GM03348 (cell line): ENCODE measurements around the gene ZRANB2.
A peak's percentile ranks its signal among the peaks of the same experiment; 100 is the strongest.

ENCODE experiments used
- DNase-seq: peaks from one replicate; pipeline ENCODE4 v3.0.0; 2012; ENCODE audit warnings: low spot score

ZRANB2 gene

DNA sequence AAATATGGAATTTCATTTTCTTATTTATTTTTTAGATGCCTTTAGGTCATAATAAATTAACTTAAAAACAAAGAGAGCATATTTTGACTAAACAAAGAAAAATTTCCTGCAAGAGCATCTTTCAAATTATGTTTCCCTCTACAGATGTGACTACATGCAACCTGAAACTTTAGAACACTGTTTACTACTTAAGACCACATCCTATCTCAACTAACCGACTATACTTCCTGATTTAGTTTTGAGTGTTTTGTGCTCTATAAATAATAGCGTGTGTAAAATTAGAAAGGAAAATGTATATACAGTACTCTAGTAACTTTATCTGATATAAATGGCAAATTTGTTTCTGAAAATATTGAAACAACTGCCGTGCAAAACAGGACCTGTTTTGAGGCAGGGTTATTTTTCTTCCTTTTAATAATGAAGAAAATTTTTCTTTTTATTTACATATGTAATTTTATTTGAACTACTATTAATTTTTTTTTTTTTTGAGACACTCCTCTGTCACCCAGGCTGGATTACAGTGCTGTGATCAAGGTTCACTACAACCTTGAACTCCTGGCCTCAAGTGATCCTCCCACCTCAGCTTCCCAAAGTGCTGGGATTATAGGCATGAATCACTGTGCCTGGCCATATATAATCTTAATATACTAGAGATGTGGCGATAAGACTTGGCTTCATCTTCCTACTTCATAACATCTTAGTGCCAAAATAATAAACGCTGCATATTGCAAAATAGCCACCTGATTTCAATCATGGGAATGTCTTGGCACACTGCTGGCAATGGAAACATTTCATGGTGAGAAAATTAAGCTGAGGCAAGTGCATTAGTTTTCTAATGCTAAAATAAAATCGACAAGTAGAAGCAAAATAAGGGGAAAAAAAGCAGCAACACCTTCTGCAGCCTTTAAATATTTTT is 12.3 kb downstream of the ZRANB2 start:
- no peak for DNase-seq

DNA sequence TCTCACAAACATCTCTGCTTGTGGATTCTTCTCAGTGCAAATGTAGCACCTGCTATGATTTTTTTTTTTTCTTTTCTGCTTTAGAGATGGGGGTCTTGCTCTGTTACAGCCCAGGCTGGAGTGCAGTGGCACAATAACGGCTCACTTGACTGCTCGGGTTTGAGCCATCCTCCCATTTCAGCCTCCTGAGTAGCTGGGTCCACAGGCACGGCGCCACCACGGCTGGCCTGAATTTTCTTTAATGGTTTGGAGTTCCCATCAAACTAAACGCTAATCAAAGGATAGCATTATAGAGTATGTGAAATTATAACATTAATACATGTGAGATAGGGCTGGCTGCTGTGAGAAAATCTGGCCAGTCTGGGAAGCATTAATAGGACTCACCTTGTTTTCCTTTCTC is 26.0 kb downstream of the ZRANB2 start:
- DNase-seq = no peak

DNA sequence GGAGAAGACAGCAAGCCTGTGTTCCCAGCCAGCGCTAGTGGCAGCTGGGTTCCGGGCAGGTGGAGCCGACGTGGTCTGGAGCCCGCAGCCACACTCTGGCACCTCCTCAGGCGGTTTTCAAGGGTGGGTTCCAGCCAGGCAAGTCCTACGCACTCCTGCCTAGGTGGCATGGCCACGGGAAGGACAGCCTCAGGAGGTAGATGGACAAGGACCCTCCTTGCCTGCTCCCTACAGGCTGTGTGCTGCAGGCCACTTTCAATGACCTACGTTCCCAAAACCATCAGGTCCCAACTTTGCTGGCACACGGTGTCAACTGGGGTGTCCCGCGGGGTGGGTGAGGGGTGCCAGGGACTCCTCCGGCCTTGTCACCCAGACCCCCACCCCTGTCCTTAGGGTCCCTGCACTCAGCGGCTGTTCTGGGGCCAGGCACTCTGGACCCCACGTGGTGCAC is 26.5 kb downstream of the ZRANB2 start:
- DNase-seq = no peak

DNA sequence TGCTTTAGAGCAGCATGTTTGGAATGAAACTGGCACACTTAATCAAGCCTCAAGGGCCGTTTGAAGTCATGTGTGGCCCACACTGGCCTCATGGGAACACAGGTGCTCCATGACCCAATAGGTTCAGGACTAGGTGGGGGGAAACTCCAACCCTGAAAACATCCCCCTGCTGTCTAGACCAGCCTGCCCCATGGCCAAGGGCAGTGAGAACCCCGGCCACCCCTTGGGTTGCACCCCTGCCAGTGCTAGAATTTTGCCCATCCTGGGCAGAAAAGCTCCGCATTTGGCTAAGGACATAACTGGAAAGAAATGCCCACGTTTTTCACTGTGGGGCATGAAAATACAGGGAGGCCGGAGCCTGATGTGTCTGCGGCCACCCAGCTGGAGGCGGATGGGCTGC is 27.1 kb downstream of the ZRANB2 start:
- DNase-seq = no peak

DNA sequence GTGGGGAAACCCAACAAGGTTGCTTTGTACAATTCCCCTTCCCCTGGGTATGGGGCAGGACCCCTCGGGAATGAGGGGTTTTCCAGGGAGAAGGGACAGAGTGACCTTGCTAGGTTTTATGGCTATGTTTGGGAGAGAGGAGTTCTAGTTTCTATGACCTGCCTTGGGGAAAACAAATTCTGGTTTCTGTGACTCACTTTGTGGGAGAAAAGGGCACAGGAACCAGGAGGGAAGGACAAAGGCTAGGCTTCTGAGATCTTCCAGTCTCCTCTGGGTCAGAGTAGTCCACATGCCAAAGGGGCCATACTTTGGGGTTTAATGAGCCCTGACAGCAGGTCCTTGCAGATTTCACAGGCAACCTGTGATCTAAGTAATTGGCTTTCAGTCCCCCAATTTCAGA is 27.7 kb downstream of the ZRANB2 start:
- no peak for DNase-seq

DNA sequence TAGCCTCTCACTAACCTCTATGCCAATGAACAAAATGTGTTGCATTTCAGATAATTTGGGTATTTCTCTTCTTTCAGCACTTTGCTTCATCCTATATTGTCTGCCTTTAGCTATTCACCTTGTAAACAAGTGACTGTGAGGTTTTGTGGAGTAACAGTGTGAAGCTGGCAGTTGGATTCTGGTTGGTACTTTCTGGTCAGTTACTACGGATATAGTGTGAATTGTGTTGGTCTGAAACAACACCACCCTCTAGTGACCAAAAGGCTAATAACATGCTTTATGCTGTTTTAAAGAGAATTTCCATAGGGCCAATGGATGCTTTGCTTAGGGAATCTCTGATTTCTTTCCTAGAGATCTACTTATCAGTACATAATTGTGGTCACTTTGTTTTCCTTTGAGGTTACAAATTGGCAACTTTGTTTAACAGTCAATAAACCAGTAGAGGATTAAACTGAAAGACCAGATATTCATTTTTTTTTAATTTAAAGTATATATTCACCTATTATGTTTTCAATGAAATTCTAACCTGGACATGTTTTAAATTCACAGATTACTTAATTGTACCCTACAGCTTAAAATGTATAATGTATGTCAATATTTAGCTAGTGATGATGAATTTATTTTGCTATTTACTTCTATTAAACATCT is 30.8 kb downstream of the ZRANB2 start:
- DNase-seq = peak; percentile 75

DNA sequence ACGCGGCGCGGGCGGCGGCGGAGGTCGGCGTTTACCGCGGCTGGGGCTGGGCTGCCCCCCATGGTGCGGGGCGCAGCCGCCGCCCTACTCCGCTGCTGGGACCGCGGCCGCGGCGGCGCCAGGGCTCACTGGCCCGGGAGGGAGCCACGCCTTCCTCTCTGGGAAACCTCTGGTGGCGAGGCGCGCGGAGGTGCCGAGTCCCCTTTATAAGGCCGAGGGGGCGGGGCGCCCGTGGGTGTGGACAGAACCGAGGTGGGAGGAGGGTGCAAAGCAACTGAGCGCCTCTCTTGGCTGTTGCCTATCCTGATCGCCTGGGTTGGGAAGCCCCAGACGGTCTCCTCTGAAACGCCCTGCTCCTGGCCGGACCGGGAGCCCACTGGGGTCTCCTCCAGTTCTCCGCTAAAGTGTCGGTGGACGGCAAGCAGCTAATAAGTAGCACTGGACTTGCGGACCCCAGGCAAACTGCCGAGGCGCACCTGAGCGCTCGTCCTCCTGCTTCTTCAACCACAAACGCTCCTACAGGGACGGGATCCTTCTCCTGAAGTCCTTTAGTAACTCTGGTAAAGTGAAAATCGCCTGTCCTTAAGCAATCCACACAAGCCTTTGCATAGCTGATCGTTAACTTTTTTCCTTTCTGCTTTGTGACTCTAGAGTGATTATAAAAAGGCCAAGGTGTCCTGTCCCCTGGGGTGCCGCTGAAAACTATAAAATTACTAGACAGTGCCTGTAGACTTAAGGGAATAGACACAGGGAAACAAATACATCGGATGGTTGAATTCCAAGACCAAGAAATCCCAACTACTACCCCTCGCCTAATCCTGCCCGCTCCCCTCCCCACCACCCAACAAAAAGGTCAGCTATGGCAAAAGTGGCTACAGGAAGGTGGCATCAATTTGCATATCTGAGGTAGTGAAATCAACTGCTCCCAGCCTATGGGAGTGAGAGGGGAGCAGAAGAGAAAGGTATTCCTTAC is 32.9 kb downstream of the ZRANB2 start, which contains the start of gene PTGER3:
Gene PTGER3, minus strand, starts transcription at position 182 of the 973 bp plus-strand sequence. CDS start 239 bp downstream, outside the sequence.
- peak; percentile 83 for DNase-seq

DNA sequence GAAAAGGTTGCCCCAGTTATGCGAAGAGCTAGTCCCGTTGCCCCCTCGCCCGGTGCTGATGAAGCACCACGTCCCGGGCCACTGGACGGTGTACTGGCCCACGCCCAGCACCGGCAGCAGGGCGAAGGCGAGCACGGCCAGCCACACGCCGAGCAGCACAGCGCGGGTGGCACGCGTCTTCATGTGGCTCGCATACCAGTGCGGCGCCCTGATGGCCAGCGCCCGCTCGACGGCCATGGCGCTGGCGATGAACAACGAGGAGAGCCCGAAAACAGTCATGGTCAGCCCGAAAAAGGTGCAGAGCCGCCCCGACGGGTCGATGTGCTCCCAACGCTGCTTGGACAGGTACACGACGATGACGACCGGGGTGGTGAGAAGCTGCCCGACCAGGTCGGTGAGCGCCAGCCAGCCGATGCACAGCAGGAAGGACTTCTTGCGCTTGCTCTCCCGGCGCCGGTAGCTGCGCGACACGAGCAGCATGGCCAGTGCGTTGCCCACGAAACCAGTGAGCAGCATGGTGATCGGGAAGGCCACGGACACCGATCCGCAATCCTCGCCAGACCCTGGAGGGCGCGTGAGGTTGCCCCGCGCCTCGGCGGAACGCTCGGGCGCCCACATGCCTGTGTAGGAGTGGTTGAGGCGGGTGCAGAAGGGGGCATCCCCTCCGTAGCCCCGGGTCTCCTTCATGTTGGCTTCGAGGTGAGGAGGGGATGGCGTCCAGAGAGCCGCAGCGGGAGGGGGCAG is 33.8 kb downstream of the ZRANB2 start:
- DNase-seq = peak; percentile 55

DNA sequence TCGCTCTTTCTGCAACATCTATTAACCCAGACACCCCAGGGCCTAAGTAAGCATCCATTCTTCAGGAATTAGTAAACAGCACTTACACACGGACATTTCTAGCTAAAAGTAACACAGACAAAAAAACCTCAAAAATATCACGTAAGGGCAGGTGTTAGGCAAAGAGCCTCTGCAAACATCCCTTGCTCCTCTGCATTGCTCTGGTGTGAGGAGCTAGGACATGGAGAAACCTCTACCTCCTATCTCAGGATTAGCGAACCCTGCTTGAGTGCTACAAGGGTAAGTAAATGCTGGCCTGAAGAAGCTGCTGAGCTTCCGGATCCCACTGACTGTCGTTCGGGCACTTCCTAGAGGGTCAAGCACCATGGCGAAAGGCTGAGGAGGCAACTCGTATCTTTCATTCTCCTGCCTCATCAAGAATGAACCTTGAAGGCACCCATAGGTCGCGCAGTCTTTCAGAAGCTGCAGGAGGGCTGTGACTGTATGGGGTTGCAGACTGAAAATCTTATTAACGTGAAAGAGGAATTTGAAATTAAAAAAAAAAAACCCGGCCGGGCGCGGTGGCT is 35.3 kb downstream of the ZRANB2 start:
- DNase-seq = no peak

DNA sequence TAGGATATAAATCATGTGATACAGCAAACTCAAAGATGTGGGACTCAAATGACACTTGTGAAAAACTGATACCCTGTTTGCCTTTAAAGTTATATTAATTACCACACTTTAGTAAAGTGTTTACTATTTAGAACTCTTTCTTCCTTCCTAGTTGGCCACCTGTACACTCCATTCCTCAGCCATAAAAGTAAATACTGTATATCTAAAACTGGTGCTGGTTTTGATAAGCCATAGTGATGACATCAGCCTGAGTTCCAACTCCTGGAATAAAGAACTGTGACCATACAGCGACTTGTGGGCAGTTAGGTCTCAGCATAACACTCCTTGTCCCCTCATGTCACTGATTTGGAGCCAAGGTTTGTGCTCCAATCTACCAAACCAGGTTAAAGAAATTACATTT is 36.0 kb downstream of the ZRANB2 start:
- no peak for DNase-seq

DNA sequence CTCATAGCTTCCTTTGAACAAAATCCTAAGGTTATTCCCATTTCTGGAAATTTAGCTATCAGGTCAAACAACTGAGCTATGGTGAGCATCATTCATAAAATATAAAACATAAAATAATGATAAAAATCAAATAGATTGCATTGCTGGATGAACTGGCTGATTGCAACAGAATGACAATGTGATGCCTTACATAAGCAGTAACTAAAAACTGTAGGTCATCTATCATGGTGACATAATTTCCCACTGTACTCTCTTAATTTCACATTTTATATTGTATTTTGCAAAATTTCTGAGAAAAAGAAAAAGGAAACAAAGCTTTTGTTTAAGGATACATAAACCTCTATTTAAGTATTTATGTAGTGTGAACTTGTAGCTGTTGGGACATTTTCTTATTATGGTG is 37.8 kb downstream of the ZRANB2 start:
- DNase-seq = no peak

DNA sequence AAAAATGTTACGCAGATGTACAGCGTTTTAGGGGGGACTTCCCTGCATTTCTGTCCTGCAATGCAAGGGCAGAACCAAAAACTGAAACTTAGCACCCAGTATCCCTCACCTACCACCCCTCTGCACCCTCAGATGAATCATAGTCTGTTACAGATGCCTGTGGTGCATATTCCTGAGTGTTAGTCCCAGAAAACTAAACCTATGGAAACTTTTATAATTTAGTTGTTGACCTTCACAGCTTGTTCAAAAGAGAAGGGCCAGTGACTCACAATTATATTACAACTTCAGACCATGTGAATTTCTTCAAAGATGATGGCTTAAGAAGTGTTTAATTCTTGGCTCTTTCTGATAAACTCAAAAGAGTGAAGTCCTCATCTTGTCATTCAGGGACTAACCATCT is 39.0 kb downstream of the ZRANB2 start:
- DNase-seq = no peak

DNA sequence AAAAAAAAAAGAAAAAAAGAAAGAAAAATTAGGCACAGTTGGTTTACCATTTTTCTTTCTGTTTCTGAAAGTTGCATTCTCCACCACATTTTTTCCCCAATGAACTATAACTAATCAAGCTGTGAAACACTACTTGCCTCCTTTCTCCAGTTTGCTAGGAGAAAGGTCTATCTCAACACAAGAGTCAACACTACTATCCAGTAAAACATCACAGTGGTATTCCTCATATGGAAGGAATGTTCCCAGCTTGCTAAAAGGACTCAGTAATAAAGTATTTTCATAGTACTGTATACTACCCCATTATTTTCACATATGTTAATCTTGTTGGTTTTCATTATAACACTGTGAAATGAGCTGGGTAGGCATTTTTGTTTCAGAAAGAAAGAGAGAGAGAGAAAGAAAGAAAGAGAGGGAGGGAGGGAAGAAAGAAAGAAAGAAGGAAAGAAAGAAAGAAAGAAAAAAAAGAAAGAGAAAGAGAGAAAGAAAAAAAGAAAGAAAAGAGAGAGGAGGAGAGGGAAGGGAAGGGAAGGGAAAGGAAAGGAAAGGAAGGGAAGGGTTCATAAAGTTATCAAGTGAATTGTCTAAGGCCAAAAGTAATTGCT is 41.1 kb downstream of the ZRANB2 start:
- DNase-seq = peak; percentile 31

DNA sequence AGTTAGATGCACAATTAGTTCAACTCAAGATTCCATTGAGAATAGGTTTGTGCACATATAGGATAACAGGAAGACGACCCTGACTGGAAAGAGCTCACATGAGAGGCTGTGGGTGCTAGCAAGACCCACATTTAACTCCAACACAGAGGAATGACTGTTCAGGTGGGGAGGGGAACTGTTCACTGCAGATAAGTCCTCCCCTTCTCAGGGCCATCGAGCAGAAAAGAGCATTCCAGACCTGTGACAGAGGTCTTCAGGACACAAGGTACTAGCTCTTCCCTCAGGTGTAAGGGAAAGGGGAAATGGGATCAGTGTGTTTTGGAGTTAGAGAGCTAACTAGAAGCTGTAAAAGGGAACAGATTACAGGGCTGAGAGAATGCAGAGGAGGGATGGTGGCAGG is 41.9 kb downstream of the ZRANB2 start:
- DNase-seq = no peak

DNA sequence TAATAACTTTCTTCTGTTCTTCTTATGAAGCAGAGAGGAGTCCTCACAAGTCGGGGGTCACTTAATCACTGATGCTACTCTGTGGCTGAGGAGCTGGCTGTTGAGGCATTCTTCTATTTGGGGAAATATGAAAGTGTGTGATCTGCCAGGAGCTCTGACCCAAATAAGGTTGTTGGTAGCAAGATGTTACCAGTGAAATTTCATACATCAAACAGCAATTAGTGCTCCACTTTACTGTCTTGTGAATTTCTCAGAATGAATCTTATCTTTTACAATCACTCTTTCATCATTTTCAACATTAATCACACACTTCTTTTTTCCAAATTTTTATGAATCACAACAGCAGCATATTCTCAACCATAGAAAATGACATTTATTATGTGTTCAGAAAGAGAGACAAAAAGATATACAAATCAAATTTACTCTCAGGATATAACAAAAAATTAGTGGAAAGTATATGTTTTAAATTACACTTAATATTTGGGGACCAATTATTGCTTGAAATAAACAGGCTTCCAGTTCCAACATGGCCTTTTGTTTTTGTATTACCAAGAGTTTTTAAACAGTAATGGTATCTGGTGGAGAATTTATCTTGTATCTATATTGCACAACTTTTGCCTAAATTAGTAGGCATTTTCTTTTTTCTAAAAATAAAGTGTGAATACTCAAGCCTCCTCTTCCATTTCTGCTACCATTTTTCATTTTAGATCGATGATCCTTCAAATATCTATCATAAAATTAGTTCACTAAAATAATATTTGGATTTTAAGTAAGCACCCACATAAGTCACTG is 42.8 kb downstream of the ZRANB2 start:
- no peak for DNase-seq

DNA sequence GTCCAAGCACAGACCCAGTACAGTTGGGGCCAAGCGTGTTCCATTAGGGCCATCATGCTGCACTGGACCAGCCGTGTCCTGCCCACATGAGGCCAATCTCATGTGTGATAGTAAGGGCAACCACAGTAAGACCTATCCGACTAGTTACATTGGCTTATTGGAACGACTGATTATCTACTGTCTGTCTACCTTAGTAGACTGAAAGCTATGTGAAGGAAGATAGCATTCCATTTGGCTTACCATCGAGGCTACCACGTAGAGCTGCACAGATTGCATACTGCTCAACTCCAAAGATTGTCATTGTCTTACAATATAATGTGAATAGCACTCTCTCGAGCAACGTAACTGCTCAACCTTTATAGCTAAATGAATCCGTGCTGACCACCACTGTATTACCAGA is 43.8 kb downstream of the ZRANB2 start:
- no peak for DNase-seq

DNA sequence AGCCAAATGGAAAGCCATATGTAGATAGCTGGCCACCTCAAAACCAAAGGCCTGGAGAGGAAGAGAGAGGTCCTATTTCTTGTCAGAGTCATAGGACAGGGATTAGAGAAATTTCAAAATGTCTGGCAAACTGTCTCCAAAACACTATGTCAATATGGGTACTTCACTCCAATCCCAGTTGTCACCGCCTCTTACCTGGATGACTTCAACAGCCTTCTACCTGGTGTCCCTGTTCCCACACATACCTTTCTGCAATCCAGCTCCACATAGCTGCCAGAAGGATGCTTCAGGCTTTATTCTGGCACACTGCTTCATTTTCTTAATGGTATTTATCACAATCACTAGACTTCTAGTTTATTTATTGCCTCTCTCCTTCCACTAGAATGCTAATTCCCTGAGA is 47.7 kb downstream of the ZRANB2 start:
- no peak for DNase-seq

DNA sequence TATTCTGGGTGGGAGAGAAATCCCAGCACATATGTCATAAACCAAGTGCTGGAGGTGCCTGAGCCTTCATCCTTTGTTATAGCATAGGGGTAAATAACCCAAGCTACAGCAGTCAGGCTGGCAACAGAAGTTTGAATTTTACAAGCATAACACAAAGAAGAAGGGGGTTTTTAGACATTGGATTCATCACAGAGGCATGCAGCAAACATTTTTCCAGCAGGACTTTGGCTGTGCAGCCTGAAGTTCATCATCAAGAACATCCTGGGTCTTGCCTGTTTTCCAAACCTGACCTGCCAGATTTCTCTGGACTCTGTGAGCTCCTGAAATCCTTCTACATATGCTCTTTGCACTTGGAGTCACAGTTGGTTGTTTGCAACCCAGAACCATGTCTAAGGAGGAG is 49.4 kb downstream of the ZRANB2 start:
- peak; percentile 53 for DNase-seq

DNA sequence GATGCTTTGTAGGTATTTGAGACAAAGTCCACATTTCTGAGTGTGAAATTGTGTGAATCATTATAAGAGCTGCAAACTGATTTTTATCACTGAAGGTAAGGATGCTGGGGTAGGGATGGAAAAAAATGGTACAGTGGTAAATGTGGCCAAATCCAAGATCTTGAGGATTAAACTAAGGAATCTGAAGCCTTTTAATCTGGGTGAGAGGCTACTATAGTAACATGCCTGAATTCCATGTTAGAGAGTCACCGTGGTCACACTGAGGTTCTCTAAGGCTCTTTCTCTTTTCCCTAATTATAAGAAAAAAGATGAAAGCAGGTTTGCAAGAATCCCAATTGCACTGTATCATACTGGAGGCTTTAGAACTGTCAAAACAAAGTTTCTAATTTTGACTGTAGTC is 50.8 kb downstream of the ZRANB2 start:
- DNase-seq = peak; percentile 47

DNA sequence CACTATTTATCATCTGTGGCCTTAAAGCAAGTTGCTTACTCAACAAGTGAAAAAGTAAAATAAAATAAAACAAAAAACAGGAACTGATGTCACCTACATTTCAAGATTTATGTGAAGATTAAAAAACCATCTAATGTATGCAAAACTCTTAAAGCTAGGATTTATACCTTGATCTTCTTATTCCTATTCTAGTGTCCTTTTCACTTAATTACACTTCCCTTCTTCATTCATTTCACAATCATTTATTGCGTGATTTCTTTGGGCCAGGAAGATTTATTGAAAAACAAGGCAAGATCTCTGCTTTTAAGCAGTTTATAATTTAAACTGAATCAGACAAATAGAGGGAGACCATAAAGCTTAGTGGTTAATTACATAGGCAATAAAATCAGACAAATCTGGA is 51.9 kb downstream of the ZRANB2 start:
- DNase-seq = no peak
